Epidermal melanocyte (primary cell): ENCODE measurements around the gene AP1G2.

Experiments
- DNase-seq: peaks from one replicate; pipeline ENCODE4 v3.0.0; 2011; ENCODE audit warnings: low spot score; ENCODE audit not compliant: insufficient read length

AP1G2 gene

DNA sequence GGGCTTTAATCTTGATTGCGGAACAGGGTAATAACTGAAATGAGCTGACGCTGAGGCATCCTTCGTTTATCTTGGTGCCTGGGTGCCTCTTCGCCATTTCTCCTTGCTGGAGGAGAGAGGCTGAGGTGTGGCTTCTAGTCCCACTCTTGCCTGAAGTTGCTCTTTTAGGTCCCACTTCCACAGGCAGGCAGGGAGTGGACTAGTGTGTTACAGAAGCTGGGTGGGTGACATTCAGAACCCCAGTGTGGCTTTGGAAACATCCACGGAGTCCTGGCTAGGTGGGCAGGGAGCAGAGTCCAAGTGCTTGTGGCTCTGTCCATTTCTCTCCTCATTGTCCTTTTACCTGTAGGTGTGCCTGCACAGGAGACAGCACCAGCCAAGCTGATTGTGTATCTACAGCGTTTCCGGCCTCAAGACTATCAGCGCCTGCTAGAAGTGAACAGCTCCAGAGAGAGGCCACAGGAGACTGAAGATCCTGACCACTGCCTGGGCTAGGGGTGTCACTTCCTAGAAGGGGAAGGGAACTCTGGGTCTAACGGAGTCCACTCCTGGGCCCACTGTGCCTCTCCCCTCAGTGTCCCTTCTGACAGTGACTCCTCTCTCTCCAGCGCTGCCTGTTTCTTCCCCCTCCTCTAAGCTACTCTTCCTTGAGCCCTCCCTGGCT, 9.1 kb downstream of the AP1G2 start:
- DNase-seq: no peak

DNA sequence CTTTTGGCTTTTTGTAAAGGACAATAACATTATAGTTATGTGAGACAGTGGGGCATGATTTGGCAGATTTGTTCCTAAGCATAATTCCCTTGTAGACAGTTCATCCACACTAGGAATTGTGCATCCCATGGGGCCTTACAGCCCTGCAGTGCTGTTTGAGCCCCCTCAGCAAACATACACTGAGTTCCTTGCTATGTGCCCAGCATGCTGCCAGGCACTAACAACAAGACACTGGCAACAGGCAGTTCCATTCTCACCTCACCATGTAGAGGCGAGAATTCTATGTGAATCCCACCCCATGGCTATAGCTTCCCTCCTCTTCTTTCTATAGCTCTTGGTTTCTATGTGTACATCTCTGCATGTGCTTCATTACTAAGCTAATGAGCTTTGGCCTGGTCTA, 9.6 kb downstream of the AP1G2 start:
- DNase-seq: no peak

DNA sequence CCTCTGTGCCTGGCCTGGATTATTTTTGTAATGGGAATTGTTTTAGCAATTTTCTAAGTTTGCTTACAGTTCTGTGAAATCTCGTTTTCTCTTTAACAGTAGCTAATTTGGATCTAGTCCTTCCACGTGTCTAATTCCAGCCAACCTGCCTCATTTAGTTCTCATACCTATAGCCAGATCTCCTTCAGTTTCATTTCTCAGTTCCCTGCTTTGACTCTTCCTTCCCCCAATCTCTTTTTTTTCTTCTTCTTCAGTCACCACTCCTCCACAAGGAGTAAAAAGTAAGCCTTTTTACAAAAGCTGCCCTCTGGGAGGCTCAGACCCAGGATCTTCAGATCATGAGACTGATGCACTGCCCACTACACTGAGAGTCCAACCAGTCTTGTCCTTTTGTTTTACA, 10.1 kb downstream of the AP1G2 start:
- no peak for DNase-seq

DNA sequence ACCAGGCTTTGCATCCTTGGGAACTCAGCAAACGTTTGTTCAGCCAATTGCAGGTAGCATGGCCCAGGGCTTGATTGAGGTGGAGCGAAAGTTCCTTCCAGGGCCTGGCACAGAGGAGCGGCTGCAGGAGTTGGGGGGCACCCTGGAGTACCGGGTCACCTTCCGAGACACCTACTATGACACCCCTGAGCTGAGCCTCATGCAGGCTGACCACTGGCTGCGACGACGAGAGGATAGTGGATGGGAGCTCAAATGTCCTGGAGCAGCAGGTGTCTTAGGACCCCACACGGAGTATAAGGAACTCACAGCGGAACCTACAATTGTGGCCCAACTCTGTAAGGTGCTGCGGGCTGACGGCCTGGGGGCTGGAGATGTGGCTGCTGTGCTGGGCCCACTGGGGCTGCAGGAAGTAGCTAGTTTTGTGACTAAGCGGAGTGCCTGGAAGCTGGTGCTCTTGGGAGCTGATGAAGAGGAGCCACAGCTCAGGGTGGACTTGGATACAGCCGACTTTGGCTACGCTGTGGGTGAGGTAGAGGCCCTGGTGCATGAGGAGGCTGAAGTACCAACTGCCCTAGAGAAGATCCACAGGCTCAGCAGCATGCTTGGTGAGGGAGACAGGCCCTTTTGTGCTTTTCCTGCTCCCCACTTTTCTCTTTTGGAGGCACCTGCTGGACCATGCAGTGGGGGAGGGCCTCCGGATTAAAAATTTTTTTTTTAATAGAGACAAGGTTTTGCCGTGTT, 10.7 kb downstream of the AP1G2 start:
- no peak for DNase-seq

DNA sequence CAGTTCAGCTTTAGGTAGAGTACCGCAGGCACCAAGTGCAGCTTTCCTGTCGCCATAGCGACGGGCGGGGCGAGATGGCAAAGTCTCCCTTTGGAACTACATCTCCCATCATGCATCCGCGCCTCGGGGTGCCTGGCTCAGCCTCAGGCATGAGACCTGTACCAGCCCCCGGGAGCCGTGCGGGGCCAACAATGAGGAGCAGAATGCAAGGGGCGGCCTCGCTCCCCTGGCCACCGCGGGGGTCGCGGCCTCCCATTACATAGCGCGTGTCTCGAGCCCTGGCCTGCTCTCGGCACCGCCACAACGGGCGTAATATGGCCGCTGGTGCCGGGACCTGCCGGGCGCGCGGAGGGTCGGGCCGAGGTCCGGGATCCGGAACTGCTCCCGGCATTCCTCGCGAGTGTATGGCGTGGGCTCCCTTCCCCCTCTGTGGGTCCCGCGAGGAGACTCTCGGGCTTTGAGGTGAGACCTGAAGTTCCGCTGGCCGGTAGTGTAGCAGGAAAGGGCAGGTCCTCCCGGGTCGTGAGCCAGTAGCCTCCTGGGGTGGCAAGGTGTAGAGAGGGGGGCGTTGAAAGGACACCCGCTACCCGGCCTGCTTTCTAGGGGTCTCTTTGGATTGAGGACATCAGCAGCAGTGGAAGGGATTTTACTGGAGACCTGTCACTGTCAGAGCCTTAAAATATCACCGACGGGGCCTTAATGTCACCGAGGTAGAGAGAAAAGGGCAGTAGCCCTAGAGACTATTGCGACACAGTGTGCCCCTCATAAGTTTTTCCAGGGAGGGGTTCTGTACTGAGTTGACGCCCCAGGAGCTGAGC, 11.5 kb downstream of the AP1G2 start, which contains the start of gene THTPA:
Gene THTPA (plus strand): TSS at position 390 of the 818 bp plus-strand sequence. CDS start 487 bp downstream, outside the sequence.
- peak; percentile 93 for DNase-seq

DNA sequence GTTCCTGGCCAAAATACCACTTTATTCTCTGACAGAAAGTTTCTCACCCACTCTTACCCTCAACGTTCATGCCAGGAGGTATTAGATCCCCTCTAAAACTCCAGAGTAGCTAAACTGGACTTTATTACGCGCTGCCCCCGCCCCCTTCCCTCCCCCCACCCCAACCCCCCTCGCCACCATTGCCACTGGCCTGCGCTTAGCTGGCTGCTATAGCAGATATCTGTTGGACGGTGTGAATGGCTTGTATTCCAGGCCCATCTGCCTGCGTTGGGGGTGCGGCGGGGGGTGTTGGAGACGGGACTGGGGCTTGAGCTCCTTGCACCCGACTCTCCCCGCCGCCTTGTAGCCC, 12.1 kb downstream of the AP1G2 start:
- no peak for DNase-seq

DNA sequence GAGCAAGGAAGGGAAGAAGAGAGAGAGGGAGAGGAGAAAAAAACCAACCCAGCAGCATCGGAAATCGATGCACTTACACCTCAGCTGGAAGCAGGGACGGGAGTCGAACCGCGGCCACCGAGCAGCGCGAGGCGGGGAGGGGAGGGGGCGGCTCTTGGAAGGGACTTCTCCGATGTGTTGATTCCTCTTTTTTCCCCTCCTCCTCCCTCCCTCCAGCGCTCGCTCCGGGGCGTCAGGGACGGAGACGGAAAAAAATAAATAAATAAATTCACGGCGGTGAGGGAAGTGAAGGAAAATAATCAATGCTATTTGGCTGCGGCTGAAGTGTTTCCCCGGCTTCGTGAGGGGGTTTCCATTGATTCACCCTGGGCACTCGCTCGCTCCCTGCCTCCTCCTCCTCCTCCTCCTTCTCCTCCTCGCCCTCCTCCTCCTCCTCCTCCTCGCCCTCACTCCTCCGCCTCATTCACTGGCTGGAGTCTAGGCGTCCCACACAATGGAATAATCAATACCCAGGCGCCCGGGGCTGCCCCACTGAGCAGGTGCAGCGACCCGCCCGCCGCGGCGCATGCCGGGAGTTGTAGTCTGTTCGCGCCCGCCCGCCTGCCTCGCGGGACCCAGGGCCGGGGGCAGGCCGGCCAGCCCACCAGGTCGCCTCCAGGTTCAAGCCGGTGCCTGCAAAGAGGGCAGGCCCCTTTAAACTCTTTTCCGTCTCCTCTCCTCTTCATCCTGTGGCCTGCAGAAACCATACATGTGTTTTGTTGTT, 16.1 kb downstream of the AP1G2 start, which contains the start of gene ZFHX2:
Gene ZFHX2 (minus strand): TSS at position 500 of the 763 bp plus-strand sequence. CDS start 16,440 bp downstream, outside the sequence.
- DNase-seq: peak; percentile 71

DNA sequence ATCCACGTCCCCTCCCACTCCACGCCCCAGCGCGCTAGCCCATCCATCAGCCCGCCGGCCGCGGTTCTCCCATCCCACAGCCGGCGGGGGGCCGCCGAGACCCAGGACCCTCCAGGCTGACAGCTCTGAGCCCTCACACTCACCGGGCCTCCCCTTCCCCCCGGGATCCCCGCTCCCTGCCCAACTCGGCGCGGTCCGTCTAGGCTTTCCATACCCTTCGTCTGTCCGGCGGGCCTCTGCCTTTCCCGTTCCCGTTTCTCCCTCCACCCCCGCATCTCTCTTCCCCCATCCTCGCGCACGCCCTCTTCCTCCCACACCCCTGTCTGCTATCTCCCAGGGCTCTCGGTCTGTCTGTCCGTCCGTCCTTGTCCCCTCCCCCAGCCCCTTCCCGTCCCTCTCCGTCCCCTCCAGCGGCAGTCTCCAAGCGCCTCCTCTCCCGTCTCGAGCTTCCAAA, 16.8 kb downstream of the AP1G2 start:
- DNase-seq: no peak

DNA sequence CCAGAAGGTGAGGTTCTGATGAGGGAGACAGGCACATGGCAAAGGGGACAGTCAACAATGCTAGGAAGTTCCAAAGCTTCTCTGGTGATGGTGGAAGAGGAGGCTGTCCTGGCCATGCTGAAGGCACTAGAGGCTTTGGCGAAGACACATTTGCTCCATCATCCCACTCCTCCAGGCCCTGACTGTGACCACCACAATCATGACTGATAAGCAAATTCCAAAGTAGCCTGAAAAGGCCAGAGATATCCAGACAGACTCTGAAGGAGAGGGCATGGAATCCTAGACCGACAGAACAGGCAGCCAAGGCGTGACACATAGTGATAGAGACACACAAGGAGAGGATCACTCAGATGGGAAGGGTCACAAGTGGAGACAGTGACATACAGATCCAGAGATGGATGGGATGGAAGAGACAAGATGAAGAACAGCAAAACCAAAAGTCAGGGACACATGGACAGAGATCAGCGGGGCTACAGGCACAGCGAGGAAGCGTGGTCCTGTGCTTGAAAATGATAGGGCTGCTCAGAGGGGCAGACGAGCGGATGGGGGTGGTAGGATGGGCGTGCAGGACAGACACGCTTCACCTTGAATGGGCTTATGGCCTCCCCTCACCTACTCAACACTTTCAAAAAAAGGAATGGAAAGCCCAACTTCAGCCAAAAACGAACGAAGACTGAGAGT, 17.3 kb downstream of the AP1G2 start:
- DNase-seq: no peak

DNA sequence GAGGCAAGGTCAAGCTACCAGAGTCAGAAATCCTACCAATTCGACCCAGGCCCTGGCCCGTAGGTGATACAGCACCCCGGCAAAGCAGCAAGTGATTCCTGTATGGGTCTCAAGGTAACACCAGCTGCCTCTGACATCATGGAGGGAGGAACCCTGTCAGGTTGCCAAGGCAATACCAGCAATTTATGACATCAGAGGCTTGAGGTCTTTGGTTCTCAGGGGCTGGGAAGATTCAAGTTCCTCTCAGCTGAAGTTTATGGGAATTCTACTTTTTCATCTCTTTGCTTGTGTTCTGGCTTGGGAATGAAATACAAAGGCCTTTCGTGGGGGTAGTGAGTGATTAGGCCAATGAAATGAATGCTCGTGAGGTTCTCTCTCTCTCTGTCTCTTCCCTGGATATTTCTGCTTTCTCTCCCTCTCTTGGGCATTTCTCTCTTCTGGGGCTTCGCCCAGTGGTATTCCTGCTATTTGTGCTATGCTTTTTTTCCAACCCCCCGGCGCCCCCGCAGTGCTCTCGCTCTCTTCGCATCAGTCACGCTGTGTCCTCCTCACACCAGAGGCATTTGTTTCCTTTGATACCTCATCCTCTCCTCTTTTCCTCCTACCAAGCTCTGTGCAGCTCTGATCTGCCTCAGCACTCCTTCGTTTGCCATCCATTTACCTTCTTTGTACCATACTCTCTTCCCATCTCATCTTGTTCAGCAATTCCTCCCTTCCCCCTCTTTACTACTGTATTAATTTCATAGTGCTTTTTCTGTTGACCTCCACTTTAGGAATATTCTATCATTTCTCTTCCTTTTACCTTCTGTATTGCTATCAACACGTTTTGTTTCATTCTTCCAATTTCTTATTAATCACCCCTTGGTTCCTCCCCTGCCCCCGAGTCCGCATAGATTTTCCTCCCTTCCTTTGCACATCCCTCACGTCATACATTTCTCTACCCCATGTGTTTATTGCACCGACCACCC, 19.0 kb downstream of the AP1G2 start:
- DNase-seq: no peak

DNA sequence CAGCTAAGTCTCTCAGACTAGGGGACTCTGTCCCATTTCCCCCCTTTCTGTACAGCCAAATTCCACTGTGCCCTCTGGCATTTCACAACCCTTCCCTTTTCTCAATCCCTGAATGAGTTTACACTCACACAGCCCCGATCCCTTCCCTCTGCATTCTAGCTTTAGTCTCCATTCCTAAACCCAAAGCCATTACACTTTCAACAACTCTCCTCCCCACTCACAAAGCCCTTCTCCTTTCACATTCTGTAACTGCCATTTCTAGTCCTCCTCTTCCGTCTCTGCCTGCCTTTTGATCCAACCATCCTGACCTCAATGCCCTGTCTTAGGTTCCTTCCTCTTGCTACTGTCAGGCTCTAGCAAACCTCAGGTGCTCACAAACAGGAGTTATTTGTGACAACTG, 19.7 kb downstream of the AP1G2 start:
- DNase-seq: no peak

DNA sequence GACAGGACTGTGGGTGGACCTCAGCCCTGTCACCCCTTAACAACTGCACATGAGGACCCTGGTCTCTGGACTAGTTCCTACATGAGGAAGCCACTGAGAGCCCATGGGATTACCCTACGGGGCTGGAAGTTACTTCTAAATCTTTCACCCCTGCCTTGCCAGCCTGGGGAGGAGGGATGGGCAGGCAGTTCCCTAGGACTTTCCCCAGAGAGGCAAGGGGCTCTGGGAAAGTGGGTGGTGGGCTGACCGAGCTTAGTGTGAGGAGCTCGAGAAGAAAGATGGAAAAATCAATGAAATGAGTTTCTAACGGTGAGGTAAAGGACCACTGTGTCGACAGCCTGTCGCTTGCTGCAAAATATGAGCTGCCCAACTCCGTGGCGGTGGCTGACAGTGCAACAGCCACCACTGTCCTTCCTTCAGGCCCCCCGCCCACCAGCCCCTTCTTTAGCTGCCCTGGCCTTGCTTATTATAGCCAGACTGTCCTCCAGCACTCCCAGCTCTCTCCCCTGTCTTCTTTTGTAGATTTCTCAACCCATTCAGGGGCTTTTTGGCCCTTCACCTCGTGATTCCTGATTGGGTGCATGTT, 21.0 kb downstream of the AP1G2 start:
- no peak for DNase-seq

DNA sequence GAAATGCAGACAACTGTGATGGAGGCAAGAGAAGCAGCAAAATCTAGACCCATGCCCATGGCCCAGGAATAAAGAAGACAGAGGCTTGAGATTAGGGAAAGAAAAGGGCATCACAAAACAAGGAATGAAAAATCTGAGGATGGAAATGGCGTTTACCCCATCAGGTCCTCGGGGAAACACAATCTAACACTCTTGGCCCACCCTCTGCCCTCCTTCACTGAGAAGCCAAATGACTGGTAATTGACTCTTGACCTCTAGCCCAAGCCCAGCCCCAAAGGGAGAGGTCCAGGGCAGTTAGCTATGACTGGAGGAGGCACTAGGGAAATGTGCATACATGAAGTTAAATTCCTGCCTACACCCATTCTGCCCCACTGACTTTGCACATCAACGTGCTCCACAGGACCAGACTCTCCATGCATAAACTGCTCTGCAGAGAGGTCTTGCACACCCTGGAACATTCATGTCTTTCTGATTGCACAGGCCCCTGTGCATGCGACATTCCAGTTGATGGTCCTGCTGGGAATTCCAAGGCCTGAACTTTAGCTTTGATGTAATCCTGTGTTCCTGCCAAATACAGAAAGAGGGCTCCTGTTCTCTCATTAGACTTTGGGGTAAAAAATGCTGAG, 21.7 kb downstream of the AP1G2 start:
- DNase-seq: no peak

DNA sequence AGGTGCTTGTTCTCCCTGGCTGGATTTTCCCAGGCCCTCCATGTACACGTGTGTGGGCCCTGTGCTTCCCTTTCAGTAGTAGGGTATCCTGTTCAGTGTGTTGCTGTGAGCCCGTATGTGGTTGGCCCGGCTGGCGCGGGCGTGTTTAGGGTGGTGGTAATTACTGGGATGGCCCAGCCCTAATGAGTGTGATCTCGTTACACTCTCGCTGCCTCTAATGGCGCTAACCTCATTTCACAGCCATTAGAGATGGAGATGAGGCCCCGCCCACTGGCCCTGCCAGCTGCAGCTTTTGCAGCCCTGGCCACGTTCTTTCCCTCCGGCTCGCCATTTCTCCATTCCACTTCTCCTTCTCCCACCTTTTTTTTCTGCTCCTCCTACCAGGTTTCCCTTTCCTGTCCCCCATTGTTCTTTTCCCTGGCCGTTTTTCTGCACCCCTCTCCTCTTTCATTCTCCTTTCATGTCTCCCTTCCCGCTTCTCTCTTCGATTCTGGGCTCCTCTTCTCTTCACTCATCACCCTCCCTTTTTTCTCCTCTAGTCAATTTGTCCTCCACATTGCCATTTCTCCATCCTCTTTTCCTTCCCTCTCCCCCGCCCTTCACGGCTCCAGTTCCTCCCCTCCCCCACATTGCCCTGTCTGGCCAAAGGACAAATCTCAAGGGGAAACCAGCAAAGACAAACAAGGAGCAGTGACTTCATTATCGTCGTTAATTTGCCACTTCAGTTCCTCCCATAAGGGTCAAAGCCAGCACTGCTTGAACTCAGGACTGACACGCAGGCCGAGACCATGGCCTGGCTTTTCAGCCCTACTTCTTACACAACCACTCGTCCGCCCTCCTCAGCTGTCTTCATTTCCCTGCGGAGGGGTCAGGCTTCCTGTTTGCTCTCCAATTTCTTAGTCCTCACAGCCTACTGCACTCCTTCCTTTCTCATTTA, 22.8 kb downstream of the AP1G2 start:
- DNase-seq: no peak

DNA sequence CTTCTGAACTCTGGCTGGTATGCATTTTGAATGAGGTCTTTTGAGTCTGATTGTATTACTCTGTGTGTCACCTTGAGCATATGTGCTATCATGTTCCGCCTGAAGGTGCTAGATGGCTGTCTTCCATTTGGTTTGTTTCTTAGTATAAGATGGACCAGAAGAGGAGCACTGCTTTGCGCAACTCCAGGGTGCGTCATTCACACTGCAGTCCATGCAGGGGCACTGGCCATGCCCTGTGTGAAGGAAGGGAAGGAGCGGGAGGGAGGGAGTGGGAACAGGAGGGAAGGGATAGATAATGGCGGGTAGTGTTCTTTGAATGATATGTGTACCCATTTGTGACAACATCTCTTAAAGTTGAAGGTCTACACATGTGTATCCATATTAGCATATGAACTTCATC, 24.2 kb downstream of the AP1G2 start:
- DNase-seq: no peak

DNA sequence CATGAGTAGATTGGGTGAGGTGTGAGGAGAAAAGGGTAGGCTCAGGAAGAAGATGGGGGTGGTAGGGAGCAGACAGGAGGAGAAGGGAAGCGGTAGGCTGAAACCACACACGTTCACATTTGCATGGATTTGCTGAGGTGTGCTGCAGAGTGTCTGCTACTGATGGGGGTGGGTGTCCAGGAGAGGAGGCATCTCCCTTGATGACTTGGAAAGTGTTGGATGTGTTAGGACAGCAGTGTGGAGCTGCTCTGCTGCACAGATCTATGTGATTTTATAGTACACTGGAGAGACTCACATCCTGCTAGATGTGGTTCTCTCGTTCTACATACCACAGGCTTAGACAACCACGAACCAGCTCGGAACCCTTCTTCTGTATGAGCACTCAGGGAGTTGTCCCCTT, 25.3 kb downstream of the AP1G2 start:
- DNase-seq: no peak

DNA sequence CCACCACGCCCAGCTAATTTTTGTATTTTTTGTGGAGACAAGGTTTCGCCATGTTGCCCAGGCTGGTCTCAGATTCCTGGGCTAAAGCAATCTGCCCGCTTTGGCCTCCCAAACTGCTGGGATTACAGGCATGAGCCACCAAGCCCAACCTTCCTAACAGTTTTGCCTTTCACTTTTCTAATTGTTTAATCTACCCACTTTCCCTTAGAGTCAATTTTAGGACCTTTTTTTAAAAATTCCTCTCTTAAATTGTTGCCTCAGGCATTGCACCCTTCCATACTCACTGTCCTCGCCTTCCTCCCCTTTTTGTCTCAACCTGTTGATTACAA, 27.5 kb downstream of the AP1G2 start:
- DNase-seq: no peak
